GM12878 (cell line): ENCODE data around the gene FAM222A. TPM values are rescaled to one million over a fixed set of nuclear protein-coding genes. Genes with fewer than 3 reads are reported as not detected.

Source experiments
- ATAC-seq: fragments of 200-7000 bp; cut with Tn5 transposase; 3 replicates; pipeline ENCODE4 v1.9.1; 2020; ENCODE audit warnings: mild to moderate bottlenecking, moderate library complexity
- BruUV-seq: library from RNA; stranded (reverse); fragments of 400-500 nt; replicated peaks from 2 replicates; lab custom pipeline; 2021; lab: Mats Ljungman, UMichigan
- CTCF ChIA-PET: fragments of 300-600 bp; sonication (Branson Sonifier 250); formaldehyde crosslinking; extraction: SDS; loops from one replicate; lab custom pipeline; 2021; ENCODE audit warnings: inconsistent platforms; lab: Yijun Ruan, JAX
- POLR2A ChIA-PET: fragments of 350-600 bp; formaldehyde crosslinking; extraction: SDS; loops from one replicate; lab custom pipeline; 2021; ENCODE audit warnings: inconsistent platforms; lab: Charles Lee
- RAD21 ChIA-PET: fragments of 300-600 bp; sonication (Branson Sonifier 250); formaldehyde crosslinking; loops from one replicate; lab custom pipeline; 2023; ENCODE audit warnings: antibody characterized with exemption; ENCODE audit not compliant: unreplicated experiment; lab: Charles Lee
- SMC1A ChIA-PET: fragments of 300-600 bp; sonication (Branson Sonifier 250); formaldehyde crosslinking; loops from one replicate; lab custom pipeline; 2023; ENCODE audit not compliant: unreplicated experiment, uncharacterized antibody; lab: Charles Lee
- DNase-seq: peaks from one replicate; pipeline ENCODE4 v3.0.0-alpha.2; 2011; ENCODE audit warnings: low read depth, low spot score
- FAIRE-seq: peaks from 3 replicates; lab custom pipeline; 2011; peaks lifted over from hg19 to GRCh38; lab: Jason Lieb, UNC
- H2AFZ ChIP-seq: 2 replicates; pipeline ENCODE4 v1.6.0; 2011; ENCODE audit warnings: low read depth, low read length, control low read depth; ENCODE audit not compliant: control insufficient read depth
- H3K27ac ChIP-seq: 2 replicates; pipeline ENCODE4 v1.5.1; 2011; ENCODE audit warnings: control low read depth; ENCODE audit not compliant: control insufficient read depth, insufficient read depth
- H3K27me3 ChIP-seq, 2 experiments: replicated peaks in 1 of 2; 2 replicates each; pipeline versions ENCODE4 v1.6.0 to v1.6.1; 2011; ENCODE audit warnings: low read length in 1 of 2; ENCODE audit not compliant: control insufficient read depth in 2 of 2, insufficient read depth in 2 of 2
- H3K36me3 ChIP-seq, 2 experiments: 2 replicates each; pipeline ENCODE4 v1.5.1; 2011; ENCODE audit warnings: low read length in 1 of 2; ENCODE audit not compliant: control insufficient read depth in 2 of 2, insufficient read depth in 2 of 2
- H3K4me1 ChIP-seq: 2 replicates; pipeline ENCODE4 v1.6.1; 2011; ENCODE audit warnings: mild to moderate bottlenecking, low read length, moderate library complexity, mixed read lengths; ENCODE audit not compliant: control insufficient read depth, insufficient read depth
- H3K4me2 ChIP-seq: 2 replicates; pipeline ENCODE4 v1.6.0; 2011; ENCODE audit warnings: control low read depth; ENCODE audit not compliant: control insufficient read depth, insufficient read depth
- H3K4me3 ChIP-seq: fragments of 200-600 bp; sonication (generic); 2 replicates; pipeline ENCODE4 v1.5.1; 2016
- H3K79me2 ChIP-seq: 2 replicates; pipeline ENCODE4 v1.6.0; 2011; ENCODE audit warnings: low read length; ENCODE audit not compliant: control insufficient read depth, insufficient read depth
- H3K9ac ChIP-seq: 2 replicates; pipeline ENCODE4 v1.8.0; 2011; ENCODE audit warnings: low read length, control low read depth, mixed read lengths; ENCODE audit not compliant: control insufficient read depth, insufficient read depth
- H3K9me3 ChIP-seq: replicated peaks from 3 replicates; pipeline ENCODE4 v1.5.1; 2011; ENCODE audit warnings: mild to moderate bottlenecking, low read length; ENCODE audit not compliant: control insufficient read depth, insufficient read depth
- H4K20me1 ChIP-seq: 2 replicates; pipeline ENCODE4 v1.6.0; 2011; ENCODE audit not compliant: control insufficient read depth, insufficient read depth
- CREB1 ChIP-seq: IDR thresholded peaks from 2 replicates; pipeline ENCODE4 v1.6.1; 2012; ENCODE audit warnings: low read depth, mild to moderate bottlenecking, inconsistent platforms
- DPF2 ChIP-seq: fragments of 450-650 bp; IDR thresholded peaks from 2 replicates; pipeline ENCODE4 v1.6.1; 2017; ENCODE audit warnings: mild to moderate bottlenecking
- EP300 ChIP-seq, 2 experiments: fragments of 150-350 bp in 1 of 2; IDR thresholded peaks; 2 replicates each; pipeline ENCODE4 v1.6.1; 2011 to 2012; ENCODE audit warnings: low read depth in 2 of 2, low read length in 2 of 2, borderline replicate concordance in 1 of 2, improper control_type of control experiment in 1 of 2, inconsistent platforms in 1 of 2; ENCODE audit not compliant: control insufficient read depth in 1 of 2
- HCFC1 ChIP-seq: fragments of 150-350 bp; IDR thresholded peaks from 2 replicates; pipeline ENCODE4 v1.6.1; 2014; ENCODE audit warnings: low read length
- MEF2A ChIP-seq: IDR thresholded peaks from 2 replicates; pipeline ENCODE4 v1.6.1; 2011; ENCODE audit warnings: low read depth, mild to moderate bottlenecking, low read length, moderate library complexity; ENCODE audit not compliant: insufficient read depth
- NFIC ChIP-seq: IDR thresholded peaks from 2 replicates; pipeline ENCODE4 v1.6.1; 2012; ENCODE audit warnings: low read depth, mild to moderate bottlenecking, inconsistent platforms, low read length, moderate library complexity
- NRF1 ChIP-seq: conservative IDR thresholded peaks from 2 replicates; pipeline ENCODE4 v1.6.1; 2011; ENCODE audit warnings: mild to moderate bottlenecking, low read depth, low read length, improper control_type of control experiment
- SIN3A ChIP-seq: IDR thresholded peaks from 2 replicates; pipeline ENCODE4 v1.6.1; 2012; ENCODE audit warnings: low read depth, low read length, improper control_type of control experiment
- SMARCA5 ChIP-seq: fragments of 450-650 bp; IDR thresholded peaks from 2 replicates; pipeline ENCODE4 v1.6.1; 2017; ENCODE audit warnings: mild to moderate bottlenecking
- TARDBP ChIP-seq: IDR thresholded peaks from 2 replicates; pipeline ENCODE4 v1.6.1; 2016; ENCODE audit warnings: borderline replicate concordance
- WGBS: methylation state at CpG from one replicate; pipeline ENCODE4 v1.1.6; 2016; ENCODE audit warnings: low lambda C conversion rate; ENCODE audit not compliant: insufficient replicate concordance, insufficient coverage; ENCODE audit errors: missing lambda C conversion rate; 5-methylcytosine and 5-hydroxymethylcytosine counted together
- in situ Hi-C: fragments of 300-500 bp; cut with MboI; formaldehyde crosslinking; loops from 9 replicates; pipeline ENCODE4 v1.14.3; 2018; ENCODE audit warnings: mixed read lengths
- intact Hi-C: fragments of 100-400 bp; cut with micrococcal nuclease; formaldehyde crosslinking; loops from one replicate; pipeline ENCODE4 v1.14.2; 2022; ENCODE audit not compliant: unreplicated experiment
- polyA plus RNA-seq, 11 experiments: library from polyadenylated mRNA; depleted of rRNA in 4 of 11; unstranded in 6 of 11; stranded (reverse) in 5 of 11; fragments of >200 nt; fragmentation: Nextera tagmentation in 4 of 11; fragmentation: Illumina TruSeq in 1 of 11; extraction: Ambion mirVana in 4 of 11; extraction: Trizol in 1 of 11; gene quantifications; 1 replicate in 1 of 11; 2 replicates in 10 of 11; pipeline versions ENCODE4 v1.2.1 to v1.2.3, GENCODE V29; 2011 to 2016; ENCODE audit warnings: inconsistent platforms in 2 of 11, missing spikeins in 2 of 11, low read depth in 1 of 11
- total RNA-seq, 4 experiments: library from RNA; depleted of rRNA in 3 of 4; stranded (reverse); fragments of >200 nt in 3 of 4; fragmentation: Illumina TruSeq in 1 of 4; extraction: Trizol in 1 of 4; gene quantifications; 2 replicates each; pipeline versions ENCODE4 v1.2.1 to v1.2.3, GENCODE V29; 2013 to 2021
- TF ChIP-seq, protein P1 (sequence below): fragments of 150-350 bp; IDR thresholded peaks from 2 replicates; pipeline ENCODE4 v1.6.1; 2016; ENCODE audit warnings: low read depth, low read length

The FAM222A gene
- total and polyA plus RNA-seq, 10 of the 15 experiments (the other 5 are each of a cell fraction or from before 2014, with no cell fraction given): 0.04 to 0.49 (median 0.14) TPM; not detected in 3

- ChIA-PET CTCF (interaction anchor here (1.0 to 1.2 kb wide), 2 partner anchors 9 to 172 kb away, joined by 3 to 4 read pairs; no protein-coding TSS in a partner anchor), SMC1A (no interaction called here), RAD21 (interaction anchor here (0.6 to 1.5 kb wide), 3 partner anchors 16 to 342 kb away, joined by 3 to 4 read pairs (median 3); no protein-coding TSS in a partner anchor), POLR2A (no interaction called here)
- FAIRE-seq (no peak), DNase-seq (no peak), ATAC-seq (no peak)
- intact Hi-C loops: no loop called here
- BruUV-seq: no TSS peak
- no peaks in the 10 kb centered on the region for H3K27me3 ChIP-seq
- no peak overlapping the region for H3K27ac ChIP-seq
- H3K79me2 ChIP-seq: no peaks in the 10 kb centered on the region
- H3K4me2 ChIP-seq: no peak overlapping the region
- no peak overlapping the region for H2AFZ ChIP-seq
- in situ Hi-C loops: no loop called here
- no peak overlapping the region for H3K9ac ChIP-seq
- H3K4me1 ChIP-seq: no peaks in the 10 kb centered on the region
- WGBS: 34% methylated on average over 16 of the region's 16 CpGs
- no peaks in the 10 kb centered on the region for H4K20me1 ChIP-seq
- no peak overlapping the region for H3K4me3 ChIP-seq
- no peaks in the 10 kb centered on the region for H3K36me3 ChIP-seq
- TF ChIP-seq TARDBP (no peak), EP300 (IDR thresholded peaks at IDR 0.05; ENCODE audit: borderline replicate concordance in 1 of 2, control insufficient read depth in 1 of 2, low read depth in 2 of 2, low read length in 2 of 2) (no peak), NRF1 (no peak), DPF2 (no peak), MEF2A (no peak), SIN3A (no peak), SMARCA5 (no peak), HCFC1 (no peak), NFIC (no peak), CREB1 (no peak)
- TF ChIP-seq, protein P1, sequence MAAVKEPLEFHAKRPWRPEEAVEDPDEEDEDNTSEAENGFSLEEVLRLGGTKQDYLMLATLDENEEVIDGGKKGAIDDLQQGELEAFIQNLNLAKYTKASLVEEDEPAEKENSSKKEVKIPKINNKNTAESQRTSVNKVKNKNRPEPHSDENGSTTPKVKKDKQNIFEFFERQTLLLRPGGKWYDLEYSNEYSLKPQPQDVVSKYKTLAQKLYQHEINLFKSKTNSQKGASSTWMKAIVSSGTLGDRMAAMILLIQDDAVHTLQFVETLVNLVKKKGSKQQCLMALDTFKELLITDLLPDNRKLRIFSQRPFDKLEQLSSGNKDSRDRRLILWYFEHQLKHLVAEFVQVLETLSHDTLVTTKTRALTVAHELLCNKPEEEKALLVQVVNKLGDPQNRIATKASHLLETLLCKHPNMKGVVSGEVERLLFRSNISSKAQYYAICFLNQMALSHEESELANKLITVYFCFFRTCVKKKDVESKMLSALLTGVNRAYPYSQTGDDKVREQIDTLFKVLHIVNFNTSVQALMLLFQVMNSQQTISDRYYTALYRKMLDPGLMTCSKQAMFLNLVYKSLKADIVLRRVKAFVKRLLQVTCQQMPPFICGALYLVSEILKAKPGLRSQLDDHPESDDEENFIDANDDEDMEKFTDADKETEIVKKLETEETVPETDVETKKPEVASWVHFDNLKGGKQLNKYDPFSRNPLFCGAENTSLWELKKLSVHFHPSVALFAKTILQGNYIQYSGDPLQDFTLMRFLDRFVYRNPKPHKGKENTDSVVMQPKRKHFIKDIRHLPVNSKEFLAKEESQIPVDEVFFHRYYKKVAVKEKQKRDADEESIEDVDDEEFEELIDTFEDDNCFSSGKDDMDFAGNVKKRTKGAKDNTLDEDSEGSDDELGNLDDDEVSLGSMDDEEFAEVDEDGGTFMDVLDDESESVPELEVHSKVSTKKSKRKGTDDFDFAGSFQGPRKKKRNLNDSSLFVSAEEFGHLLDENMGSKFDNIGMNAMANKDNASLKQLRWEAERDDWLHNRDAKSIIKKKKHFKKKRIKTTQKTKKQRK: no peak
- H3K9me3 ChIP-seq: no peaks in the 10 kb centered on the region
Observed at GRCh38 chr12:109770104-109770860, 56.7 kb downstream of the FAM222A start.
